ENCODE data around the gene RNF19B.

- TF ChIP-seq CTCF (IDR thresholded peaks at IDR 0.05 in 2 of 3, conservative IDR thresholded peaks at IDR 0.05 in 1 of 3; ENCODE audit: borderline replicate concordance in 1 of 3, insufficient read depth in 1 of 3, low read depth in 2 of 3, low read length in 2 of 3) (no peak), EZH2phosphoT487 (IDR thresholded peaks at IDR 0.05; ENCODE audit: borderline replicate concordance) (no peak), CEBPB (IDR thresholded peaks at IDR 0.05; ENCODE audit: low read depth) (no peak), EZH2 (IDR thresholded peaks at IDR 0.05) (no peak)
Observed at GRCh38 chr1:32924881-32925344, 39.7 kb downstream of the RNF19B start.

Data from HCT116 (cell line).